DMS 273 treated with DMSO at 0.1 percent for 48 hours (cell line): Measurements from ENCODE around the gene SARDH.
"Not testable (repeated sequence)": the region's sequence is repeated elsewhere in the genome, so short reads cannot be mapped to it uniquely, and the experiment has no call there.

ENCODE experiments used
- DNase-seq: peaks from one replicate; lab custom pipeline; 2025; lab: John Stamatoyannopoulos, UW

The SARDH gene

DNA sequence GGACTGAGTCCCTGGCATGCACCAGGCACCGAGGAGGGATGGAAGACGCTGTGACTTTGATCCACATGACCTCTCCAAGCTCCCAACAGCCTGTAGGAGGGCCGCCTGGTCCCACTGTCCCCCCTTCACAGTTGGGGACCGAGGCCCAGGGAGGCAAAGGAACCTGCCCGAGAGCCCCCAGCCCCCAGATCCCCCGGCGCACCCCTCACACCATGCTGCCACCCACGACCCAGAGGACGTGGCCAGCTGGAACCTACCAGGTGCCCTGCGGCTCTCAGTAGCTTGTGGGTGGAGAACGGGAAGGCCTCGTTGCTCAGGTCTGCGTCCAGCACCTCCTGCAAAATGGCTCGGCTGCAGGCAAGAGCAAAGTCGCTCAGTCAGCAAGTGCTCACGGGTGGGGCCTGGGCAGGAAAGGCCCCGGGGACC lies 53.2 kb downstream of the SARDH start:
- DNase-seq: no peak

DNA sequence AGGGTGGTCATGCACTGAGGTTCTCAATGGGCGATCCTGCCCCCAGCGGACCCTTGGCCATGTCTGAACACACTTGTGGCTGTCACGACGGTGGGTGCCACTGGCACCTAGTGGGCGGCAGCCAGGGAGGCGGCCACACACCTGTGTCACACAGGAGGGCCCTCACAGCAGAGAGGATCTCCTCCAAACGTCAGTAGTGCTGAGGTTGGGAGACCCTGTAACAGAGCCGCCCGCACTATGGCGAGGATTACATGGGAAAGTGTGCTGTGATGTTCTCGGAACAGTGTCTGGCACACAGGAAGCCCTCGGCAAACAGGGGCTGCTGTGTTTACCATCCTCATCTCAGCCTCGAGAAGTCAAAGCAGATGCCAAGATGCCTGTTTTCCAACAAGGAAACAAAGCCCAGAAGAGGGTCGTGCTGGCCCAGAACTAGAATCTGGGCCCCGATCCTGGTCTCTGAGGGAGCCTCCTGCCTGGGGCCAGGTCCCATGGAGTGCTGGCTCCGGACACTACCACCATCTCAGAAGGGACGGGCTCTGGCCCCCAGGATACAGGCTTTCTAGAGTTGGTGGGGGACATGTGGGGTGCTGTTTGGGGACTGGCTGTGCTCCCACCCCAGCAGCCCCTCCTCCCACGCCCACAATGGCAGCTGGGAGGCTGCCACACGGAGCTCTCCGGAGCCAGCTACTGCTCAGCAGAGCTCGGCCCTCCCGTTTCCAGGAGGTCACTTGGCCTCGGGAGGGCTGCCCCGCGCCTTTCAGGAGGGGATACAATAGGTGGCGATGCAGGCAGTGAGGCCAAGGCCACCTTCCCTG lies 53.8 kb downstream of the SARDH start:
- no peak for DNase-seq

DNA sequence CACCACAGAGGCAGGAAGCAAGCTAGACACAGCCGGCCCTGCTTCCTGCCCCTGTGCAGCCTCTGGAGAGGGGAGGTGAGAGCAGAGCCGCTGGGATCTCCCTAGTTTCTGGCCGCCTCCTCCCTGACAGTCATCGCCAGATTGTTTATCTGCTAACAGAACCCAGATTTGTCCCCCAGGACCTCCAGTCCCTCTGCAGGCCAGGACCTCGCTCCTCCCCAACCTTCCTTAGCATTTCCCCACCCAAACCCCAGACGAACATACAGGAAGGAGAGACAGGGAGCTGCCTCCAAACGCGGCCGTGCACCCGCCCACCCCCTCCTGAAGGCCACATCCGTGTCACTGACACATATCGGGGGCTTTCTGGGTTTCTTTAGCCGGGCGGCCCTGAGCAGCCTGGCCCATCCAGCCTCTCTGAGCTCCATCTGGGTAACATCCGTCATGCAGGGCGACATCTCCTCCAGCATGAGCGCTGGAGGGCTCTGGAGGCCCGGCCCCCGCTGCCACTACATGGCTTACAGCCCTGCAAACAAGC lies 54.5 kb downstream of the SARDH start:
- DNase-seq: no peak

DNA sequence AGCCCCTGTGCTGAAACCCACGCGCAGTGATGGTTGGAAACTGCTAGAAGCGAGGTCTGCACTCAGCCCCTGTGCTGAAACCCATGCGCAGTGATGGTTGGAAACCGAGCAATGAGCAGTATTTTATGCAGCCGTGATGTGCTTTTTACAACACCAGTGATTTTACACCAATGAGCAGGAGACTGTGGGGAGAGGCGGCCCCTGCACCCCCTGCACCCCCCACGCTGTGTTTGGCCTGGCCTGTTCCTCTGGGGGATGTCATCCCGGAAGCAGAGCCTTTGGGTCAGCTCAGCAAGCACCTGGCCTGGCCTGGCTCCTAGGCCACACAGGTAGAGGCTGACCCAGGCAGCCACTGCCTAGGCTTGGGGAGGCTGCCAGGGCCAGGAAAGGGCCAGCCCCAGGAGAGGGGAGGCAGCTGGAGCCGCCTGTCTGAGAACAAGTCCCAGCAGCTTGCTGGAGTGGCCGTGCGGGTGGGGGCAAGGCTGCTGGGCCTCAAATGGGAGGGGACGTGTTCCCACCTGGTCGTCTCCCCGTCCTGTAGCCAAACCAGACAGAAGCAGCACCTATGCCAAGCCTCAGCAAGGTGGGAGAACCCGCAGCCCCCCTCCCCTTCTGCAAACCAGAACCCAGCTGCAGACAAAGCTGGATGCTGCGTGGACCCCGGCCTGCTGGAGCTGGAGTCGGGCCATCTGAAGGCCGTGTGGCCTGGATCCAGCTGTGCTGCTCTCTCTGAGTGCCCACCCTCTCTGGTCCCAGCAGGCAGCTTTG lies 55.1 kb downstream of the SARDH start:
- DNase-seq: no peak

DNA sequence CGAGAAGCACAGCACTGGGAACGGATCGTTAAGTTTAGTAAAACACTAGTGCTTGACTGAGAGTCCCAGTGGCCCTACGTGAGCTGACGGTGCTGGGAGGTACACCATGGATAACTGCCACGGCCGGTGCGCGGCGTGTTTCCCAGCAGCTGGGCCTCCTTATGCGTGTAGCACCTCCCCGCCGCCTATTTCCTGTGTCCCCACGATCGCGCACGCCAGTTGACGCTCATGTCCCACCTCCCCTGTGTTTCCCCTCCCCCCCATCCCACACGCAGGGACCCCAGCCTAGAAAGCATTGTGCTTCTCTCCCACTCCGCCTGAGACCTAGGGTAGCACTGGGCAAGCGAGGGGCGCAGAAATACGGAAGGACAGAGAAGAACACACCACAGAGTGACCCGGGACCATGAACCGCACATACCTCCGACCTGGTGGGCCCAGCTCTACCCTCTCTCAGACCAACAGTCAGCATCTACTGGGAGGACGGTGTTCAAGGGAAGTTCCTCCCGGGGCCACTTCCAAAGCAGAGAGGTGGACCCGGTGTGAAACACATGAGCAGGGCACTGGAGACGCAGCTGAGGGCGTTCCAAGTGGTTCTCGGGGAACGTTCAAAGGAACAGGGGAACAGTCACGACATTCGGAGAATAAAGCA lies 56.4 kb downstream of the SARDH start:
- no peak for DNase-seq

DNA sequence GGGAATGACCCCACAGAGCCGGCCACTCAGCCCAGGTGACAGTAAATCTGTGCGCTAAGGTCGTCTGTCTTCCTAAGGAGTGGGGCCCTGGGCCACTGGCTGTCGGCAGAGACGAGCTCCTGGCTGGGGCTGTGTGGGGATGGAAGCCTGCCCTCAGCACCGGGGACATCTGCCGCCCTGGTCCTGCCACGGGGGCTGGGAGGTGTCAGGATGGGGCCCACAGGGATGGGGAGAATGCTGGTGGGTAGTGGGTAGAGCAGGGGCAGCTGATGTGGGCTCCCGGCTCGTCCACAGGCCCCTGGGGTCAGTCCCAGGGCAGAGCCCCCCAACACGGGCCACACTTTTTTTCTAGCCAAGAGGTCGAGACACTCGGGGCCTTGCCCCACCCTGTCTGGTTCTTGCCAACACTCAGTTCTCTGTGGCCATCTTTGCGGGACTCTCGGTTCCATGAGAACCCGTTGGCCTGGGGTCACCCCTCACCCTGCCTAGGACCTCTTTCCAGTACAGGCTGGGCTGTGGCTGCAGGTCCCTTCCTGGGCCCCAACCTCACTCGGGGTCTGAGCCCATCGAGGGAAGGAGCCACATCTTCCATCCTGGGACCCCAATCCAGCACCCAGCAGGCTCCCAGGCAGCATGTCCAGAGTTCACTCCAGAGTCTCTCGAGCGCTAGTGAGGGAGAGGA lies 57.0 kb downstream of the SARDH start:
- DNase-seq: no peak

DNA sequence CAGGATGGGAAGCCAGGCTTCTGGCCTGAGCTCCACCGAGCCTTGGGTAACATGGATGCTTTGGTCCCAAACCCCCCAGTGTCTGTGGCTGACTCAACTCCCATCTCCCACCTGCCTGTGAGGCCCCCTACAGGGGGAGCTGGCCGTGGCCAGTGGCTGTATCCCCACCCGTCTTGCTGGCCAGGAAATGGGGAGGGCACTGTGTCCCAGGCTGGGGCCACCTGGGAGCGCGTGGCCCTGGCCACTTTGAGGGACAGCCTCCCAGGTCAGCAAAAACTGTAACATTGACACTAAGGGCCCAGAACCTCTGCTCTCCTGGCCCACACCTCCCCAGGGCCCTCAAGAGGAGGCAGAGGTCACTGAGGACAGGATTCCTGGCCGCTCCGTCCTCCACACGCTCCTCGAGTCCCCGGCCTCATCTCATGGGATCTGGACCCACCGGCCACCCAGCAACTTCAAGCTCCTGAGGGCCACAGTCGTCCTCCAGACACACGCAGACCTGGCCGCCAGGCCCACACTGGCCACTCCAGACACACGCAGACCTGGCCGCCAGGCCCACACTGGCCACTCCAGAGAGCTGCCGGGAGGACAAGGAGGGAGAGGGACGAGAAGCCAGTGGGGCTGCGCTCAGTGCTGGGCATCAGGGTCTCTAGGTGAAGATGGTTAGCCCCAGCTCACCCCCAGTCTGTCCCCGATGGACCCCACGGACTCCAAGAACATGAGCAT lies 57.7 kb downstream of the SARDH start:
- no peak for DNase-seq

DNA sequence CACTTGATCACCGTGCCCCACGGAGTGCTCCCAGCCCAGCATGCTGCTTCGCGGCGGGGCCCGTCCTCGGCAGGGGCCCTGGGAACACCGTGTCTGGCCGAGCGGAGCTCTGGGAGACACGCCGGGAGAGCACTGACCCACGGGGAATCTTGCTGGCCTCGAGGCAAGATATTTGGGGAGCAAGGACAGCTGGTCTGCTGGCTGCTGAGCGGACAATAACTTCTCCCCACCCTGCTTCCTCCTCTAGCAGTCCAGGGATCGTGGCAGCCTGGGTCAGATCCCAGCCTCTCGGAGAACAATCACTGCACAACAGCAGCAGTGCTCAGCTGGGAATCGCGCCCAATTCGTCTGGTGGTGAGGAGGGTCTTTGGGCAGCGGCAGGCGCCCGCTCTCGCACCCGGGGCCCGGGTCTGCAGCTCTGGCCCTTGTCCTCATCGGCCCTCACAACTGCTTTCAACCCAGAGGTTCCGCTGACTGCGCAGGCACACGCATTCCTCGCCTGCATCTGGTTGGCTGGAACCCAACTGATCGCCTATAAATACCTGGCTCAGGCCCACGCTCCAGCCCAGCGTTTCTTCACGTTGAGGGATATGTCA lies 58.6 kb downstream of the SARDH start:
- no peak for DNase-seq

DNA sequence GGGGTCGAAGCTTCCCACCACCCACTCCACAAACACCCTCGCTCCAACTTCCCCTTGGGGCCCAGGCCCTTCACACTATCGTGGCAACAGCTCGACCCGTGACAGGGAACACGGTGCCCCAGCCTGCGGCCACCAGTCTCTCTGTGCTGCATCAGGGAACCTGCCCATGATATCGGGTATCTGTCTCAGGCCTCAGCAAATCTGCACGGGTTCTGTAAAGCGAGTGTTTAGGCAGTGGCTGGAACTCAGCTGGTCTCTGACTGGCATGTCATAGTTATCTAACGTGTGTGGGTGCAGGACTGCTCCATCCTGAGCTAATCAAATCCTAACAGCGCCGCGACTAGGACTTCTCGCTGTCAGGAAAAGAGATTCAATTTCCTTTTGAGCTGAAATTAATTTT lies 59.1 kb downstream of the SARDH start:
- no peak for DNase-seq

DNA sequence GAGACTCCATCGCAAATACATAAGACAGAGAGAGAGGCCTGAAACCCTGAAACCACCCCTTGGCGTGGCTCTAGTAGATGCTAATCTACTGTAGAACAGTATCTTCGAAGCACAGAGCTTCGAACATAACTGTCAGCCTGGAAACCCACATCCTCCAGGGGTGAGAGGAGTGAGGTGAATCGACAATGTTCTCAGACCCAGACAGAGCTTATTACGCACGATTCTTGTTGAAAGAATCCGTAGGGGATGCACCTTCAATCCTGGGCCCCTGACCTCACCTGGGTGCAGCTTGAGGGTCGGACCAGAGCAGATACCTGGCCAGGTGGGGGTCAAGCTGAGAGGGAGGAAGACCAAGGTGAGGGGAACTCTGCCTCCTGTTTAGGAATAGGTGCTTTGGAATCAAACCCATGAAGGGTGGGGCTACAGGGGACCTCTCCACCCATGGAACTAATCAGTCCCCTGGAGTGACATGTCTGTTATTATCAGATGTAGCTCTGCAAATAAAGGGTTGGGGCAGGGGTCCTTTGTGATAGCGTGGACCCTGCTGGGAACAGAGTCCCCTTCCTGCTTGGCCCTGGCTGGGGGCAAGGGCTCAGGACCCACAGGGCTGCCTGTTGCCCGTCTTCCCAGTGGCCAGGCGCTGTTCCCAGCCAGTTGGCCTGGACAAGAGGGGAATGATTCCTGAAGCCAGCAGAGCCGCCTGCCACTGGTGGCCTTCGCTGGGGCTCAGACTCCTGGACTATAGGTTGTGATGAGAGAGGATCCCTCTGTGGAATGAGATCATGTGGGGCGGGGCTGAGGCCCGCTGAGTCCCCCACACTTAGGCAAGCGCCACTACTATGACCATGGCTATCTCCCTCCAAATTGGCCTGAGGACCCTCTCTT lies 60.8 kb downstream of the SARDH start:
- no peak for DNase-seq

DNA sequence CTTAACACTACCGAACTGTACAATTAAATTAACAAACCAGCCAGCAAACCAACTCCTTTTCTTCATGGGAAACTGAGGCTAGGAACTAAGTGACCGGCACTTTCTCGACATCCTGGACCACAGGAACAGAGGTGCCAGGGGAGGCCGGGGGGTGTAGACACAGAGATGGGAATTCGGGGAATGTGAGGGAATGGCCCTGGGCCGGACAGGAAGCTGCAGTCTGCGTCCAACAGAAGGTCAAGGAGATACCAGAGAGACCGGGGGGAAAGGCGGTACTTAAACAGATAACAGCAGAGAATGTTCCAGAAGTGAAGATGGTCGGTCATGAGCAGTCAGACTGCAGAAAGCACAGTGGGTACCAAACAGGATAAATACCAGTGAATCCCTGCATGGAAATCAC lies 61.7 kb downstream of the SARDH start:
- DNase-seq: no peak

DNA sequence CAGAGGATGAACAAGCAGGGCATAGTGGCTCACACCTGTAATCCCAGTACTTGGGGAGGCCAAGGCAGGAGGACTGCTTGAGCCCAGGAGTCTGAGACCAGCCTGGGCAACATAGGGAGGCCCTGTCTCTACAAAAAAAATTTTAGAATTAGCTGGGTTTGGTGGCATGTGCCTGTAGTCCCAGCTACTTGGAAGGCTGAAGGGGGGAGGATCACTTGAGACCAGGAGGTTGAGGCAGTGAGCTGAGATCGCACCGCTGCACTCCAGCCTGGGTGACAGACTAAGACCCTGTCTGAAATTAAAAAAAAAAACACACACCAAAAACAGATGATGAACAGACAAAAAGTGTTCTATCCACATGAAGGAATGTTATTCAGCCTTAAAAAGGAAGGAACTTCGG lies 62.4 kb downstream of the SARDH start:
- not testable (repeated sequence) for DNase-seq

DNA sequence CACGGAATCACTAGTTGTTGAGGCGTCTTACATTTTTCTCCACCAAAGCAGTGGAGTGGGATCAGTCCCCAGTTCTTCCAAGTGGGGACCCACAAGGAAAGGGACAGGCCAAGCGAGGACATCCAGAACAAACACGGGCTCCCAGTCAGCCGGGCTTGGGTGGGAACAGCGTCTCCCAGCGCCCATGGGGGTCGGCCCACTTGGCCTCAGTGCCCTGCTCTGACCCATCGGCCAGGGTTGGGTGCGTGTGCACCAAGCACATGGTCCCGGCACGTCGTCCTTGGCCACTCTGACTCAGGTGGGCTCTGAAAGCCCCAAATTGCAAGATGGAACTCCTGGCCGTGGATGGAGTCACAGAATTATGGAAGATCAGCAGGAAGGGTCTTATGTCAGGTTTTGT lies 64.1 kb downstream of the SARDH start:
- no peak for DNase-seq

DNA sequence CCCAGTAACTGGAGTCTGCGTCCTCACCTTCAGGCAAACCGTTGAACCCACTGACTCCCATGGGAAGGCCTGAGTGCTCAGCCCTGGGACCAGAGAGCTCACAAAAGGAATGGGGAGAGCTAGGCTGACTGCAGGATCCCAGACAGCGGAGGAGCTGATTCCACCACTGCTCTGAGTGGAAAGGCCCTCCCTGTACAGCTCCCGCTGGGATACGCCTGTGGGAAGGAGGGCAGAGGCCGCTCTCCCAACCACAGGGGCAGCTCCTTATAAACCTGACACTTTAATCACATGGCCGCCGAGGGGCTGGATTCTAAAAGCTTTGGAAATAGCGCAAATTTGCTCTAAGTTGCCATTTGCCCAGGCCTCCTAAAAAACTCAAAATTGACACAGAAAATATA lies 64.9 kb downstream of the SARDH start:
- no peak for DNase-seq

DNA sequence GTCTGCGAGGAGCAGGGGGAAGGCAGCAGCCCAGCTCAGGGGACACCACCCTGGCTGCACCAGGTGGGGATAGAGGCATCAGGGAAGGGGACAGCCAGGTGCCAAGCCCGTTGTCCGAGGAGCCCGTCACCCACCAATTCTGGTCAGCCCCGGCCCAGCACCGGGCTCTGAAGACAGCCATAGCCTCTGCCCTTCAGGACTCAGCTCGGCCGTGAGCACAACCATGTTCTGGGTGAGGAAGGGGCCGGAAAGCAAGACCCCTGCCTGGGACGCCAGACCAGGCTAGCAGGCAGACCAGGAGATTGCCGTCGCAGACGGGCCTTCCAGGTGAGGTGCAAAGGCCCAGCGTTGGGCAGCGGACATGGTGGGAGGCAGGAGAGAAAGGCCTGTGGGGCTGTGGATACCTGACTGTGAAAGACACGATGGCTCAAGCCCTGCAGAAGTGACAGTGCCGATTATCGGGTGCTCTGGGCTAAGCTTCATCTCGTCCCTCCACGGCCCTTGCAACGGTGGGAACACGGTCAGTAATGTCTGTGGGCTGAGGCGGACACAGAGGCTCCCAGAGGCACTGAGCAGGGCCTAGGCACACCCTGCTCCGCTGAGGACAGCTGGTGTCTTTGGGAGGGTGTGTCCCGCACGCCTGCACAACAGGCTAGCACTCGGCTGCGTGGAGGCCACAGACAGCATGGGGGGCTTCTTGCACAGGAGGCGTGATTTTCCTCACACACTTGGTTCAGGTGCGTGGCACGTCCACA lies 65.5 kb downstream of the SARDH start:
- DNase-seq: no peak

DNA sequence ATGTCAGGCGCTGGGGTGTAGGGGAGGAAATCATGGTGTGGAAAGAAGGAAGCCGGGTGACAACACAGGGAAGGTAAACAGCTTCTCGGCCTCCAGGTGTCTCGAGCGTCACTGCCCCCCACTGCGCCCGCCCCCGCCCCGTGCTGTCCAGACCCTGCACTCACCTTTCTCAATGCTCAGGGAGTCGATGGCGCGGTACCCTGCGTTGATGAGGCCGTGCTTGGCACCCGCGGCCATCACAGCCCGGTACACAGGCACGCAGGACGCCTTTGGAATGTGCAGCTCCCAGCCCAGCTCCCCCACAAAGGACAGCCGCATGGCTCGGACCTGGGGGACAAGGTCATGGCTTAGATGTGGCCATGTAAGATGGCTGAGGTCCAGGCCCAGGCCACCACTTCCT lies 66.8 kb downstream of the SARDH start:
- DNase-seq: no peak

DNA sequence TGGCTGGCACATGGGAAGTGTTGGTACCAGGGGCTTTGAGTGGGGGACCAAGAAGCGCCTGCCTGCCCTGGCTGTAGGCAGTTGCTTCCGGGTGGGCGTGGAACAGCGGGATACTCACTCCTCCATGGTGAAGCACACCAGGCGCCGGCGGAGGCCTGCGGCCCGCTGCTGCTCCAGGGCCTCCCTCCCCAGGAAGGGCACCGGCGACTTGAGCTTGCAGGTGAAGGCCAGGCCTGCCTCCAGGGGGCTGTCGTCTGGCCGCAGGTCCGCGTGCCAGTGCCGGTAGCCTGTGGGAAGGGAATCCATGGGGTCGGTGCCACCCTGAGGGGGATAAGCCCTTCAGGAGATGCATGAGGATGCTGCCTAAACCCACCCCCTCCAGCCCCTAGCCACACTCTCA lies 67.7 kb downstream of the SARDH start:
- no peak for DNase-seq

DNA sequence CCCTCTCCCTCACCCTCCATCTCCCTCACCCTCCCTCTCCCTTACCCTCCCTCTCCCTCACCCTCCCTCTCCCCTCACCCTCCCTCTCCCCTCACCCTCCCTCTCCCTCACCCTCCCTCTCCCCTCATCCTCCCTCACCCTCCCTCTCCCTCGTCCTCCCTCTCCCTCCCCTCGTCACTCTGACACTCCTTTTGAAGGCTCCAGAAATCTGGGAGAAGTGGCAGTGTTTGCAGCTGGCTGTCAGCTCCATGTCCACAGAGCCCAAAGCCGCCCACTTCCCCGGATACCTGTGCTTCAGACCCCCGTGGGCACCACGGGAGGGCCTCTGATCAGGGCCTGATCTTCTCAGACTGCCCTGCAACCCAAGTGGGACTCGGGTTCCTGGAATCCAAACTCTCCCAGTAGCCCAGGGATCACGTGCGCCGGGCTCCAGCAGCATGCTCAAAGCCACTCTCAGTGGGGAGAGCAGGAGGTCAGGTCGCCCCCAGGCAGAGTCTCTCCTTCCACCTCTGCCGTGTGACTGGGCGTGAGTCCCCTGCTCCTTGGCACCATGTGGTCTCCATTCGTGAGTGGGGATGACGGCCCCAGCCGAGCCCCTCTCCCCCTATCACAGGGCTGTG lies 68.9 kb downstream of the SARDH start:
- DNase-seq: no peak
